K562 (cell line): ENCODE results near the gene FPR1. TPM values are rescaled to one million over a fixed set of nuclear protein-coding genes. Genes with fewer than 3 reads are reported as not detected.
A peak's percentile ranks its signal among the peaks of the same experiment; 100 is the strongest.

Experiments used
- ARID2 ChIP-seq: fragments of 450-650 bp; IDR thresholded peaks from 2 replicates; pipeline ENCODE4 v1.6.1; 2017; ENCODE audit warnings: antibody characterized with exemption, mild to moderate bottlenecking
- CGGBP1 ChIP-seq: fragments of 250-450 bp; sonication (Bioruptor Pico); IDR thresholded peaks from 2 replicates; pipeline ENCODE4 v1.9.0; 2021; ENCODE audit warnings: mild to moderate bottlenecking
- HNRNPLL ChIP-seq: fragments of 200-400 bp; formaldehyde crosslinking; IDR thresholded peaks from 2 replicates; pipeline ENCODE4 v1.6.1; 2017; ENCODE audit warnings: low read length, low read depth, mild to moderate bottlenecking; ENCODE audit not compliant: poor library complexity, severe bottlenecking
- STAT5A ChIP-seq: IDR thresholded peaks from 2 replicates; pipeline ENCODE4 v1.6.1; 2012; ENCODE audit warnings: low read length, inconsistent platforms, borderline replicate concordance
- TFE3 ChIP-seq: fragments of 450-650 bp; formaldehyde crosslinking; IDR thresholded peaks from 2 replicates; pipeline ENCODE4 v1.4.0; 2020; ENCODE audit warnings: mild to moderate bottlenecking, mixed read lengths
- THAP7 ChIP-seq: fragments of 250-450 bp; sonication (Bioruptor Pico); IDR thresholded peaks from 2 replicates; pipeline ENCODE4 v1.5.0; 2021
- USF2 ChIP-seq: sonication (generic); formaldehyde crosslinking; IDR thresholded peaks from 2 replicates; pipeline ENCODE4 v1.5.0; 2020; ENCODE audit warnings: missing genetic modification reagents
- ZNF23 ChIP-seq: fragments of 250-450 bp; sonication (Bioruptor Pico); IDR thresholded peaks from 2 replicates; pipeline ENCODE4 v1.4.0; 2020; ENCODE audit warnings: mild to moderate bottlenecking
- polyA plus RNA-seq, 8 experiments: library from polyadenylated mRNA; depleted of rRNA in 4 of 8; stranded (reverse) in 5 of 8; unstranded in 3 of 8; fragments of >200 nt; fragmentation: Nextera tagmentation in 2 of 8; fragmentation: Illumina TruSeq in 1 of 8; extraction: Ambion mirVana in 2 of 8; extraction: Trizol in 1 of 8; gene quantifications; 2 replicates each; pipeline versions ENCODE4 v1.2.1 to v1.2.3, GENCODE V29; 2011 to 2014; ENCODE audit warnings: inconsistent platforms in 1 of 8, missing spikeins in 1 of 8
- total RNA-seq, 7 experiments: library from RNA; depleted of rRNA in 6 of 7; stranded (reverse); fragments of >200 nt in 6 of 7; fragmentation: Illumina TruSeq in 2 of 7; extraction: Trizol in 2 of 7; gene quantifications; 2 replicates each; pipeline versions ENCODE4 v1.2.1 to v1.2.3, GENCODE V29; 2011 to 2021; ENCODE audit warnings: low replicate concordance in 1 of 7
- TF ChIP-seq, protein P1 (sequence below): fragments of 200-600 bp; sonication (generic); IDR thresholded peaks from one replicate; pipeline ENCODE4 v1.6.1; 2012; ENCODE audit warnings: mild to moderate bottlenecking, low read depth, low read length, inconsistent platforms
- TF ChIP-seq, protein P2 (sequence below): fragments of 450-650 bp; IDR thresholded peaks from 2 replicates; pipeline ENCODE4 v1.6.1; 2017; ENCODE audit warnings: mild to moderate bottlenecking, moderate library complexity
- TF ChIP-seq, protein P3 (sequence below): fragments of 250-450 bp; sonication (Bioruptor Pico); IDR thresholded peaks from 2 replicates; pipeline ENCODE4 v1.8.0; 2022; ENCODE audit warnings: moderate library complexity, mild to moderate bottlenecking, inconsistent platforms

The FPR1 gene
- total and polyA plus RNA-seq, 9 of the 15 experiments (the other 6 are each of a cell fraction or from before 2014, with no cell fraction given) = 0.06 to 0.25 (median 0.14) TPM; not detected in 4

DNA sequence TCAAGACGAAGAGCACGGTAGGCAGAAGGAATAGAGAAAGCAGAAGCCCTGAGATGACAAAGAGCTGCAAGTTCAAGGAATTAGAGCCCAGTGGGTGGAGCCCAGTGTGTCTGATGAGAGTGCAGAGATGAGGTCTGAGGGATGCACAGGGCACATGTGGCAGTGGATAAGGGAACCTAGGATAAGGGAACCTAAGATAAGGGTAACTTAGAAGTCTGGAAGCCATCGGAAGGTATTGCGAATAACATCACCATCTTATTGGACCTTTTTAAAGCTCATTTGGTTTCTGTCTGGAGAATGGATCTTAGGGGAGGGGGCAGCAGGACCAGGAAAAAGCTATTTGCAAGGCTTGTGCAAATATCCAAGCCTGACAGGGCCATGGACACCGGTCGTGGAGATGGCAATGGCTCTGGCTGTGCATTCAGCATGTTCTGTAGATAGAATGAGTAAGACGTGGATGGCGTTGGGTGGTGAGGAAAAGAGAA, 44.6 kb upstream of the FPR1 start (continued):
- TF ChIP-seq THAP7 (CRISPR knock-in tag) (no peak), HNRNPLL (no peak), USF2 (CRISPR knock-in tag) (no peak), ZNF23 (CRISPR knock-in tag) (no peak), TFE3 (no peak), ARID2 (no peak), STAT5A (peak; percentile 87), CGGBP1 (CRISPR knock-in tag) (no peak)
- TF ChIP-seq, protein P1, sequence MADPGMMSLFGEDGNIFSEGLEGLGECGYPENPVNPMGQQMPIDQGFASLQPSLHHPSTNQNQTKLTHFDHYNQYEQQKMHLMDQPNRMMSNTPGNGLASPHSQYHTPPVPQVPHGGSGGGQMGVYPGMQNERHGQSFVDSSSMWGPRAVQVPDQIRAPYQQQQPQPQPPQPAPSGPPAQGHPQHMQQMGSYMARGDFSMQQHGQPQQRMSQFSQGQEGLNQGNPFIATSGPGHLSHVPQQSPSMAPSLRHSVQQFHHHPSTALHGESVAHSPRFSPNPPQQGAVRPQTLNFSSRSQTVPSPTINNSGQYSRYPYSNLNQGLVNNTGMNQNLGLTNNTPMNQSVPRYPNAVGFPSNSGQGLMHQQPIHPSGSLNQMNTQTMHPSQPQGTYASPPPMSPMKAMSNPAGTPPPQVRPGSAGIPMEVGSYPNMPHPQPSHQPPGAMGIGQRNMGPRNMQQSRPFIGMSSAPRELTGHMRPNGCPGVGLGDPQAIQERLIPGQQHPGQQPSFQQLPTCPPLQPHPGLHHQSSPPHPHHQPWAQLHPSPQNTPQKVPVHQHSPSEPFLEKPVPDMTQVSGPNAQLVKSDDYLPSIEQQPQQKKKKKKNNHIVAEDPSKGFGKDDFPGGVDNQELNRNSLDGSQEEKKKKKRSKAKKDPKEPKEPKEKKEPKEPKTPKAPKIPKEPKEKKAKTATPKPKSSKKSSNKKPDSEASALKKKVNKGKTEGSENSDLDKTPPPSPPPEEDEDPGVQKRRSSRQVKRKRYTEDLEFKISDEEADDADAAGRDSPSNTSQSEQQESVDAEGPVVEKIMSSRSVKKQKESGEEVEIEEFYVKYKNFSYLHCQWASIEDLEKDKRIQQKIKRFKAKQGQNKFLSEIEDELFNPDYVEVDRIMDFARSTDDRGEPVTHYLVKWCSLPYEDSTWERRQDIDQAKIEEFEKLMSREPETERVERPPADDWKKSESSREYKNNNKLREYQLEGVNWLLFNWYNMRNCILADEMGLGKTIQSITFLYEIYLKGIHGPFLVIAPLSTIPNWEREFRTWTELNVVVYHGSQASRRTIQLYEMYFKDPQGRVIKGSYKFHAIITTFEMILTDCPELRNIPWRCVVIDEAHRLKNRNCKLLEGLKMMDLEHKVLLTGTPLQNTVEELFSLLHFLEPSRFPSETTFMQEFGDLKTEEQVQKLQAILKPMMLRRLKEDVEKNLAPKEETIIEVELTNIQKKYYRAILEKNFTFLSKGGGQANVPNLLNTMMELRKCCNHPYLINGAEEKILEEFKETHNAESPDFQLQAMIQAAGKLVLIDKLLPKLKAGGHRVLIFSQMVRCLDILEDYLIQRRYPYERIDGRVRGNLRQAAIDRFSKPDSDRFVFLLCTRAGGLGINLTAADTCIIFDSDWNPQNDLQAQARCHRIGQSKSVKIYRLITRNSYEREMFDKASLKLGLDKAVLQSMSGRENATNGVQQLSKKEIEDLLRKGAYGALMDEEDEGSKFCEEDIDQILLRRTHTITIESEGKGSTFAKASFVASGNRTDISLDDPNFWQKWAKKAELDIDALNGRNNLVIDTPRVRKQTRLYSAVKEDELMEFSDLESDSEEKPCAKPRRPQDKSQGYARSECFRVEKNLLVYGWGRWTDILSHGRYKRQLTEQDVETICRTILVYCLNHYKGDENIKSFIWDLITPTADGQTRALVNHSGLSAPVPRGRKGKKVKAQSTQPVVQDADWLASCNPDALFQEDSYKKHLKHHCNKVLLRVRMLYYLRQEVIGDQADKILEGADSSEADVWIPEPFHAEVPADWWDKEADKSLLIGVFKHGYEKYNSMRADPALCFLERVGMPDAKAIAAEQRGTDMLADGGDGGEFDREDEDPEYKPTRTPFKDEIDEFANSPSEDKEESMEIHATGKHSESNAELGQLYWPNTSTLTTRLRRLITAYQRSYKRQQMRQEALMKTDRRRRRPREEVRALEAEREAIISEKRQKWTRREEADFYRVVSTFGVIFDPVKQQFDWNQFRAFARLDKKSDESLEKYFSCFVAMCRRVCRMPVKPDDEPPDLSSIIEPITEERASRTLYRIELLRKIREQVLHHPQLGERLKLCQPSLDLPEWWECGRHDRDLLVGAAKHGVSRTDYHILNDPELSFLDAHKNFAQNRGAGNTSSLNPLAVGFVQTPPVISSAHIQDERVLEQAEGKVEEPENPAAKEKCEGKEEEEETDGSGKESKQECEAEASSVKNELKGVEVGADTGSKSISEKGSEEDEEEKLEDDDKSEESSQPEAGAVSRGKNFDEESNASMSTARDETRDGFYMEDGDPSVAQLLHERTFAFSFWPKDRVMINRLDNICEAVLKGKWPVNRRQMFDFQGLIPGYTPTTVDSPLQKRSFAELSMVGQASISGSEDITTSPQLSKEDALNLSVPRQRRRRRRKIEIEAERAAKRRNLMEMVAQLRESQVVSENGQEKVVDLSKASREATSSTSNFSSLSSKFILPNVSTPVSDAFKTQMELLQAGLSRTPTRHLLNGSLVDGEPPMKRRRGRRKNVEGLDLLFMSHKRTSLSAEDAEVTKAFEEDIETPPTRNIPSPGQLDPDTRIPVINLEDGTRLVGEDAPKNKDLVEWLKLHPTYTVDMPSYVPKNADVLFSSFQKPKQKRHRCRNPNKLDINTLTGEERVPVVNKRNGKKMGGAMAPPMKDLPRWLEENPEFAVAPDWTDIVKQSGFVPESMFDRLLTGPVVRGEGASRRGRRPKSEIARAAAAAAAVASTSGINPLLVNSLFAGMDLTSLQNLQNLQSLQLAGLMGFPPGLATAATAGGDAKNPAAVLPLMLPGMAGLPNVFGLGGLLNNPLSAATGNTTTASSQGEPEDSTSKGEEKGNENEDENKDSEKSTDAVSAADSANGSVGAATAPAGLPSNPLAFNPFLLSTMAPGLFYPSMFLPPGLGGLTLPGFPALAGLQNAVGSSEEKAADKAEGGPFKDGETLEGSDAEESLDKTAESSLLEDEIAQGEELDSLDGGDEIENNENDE = no peak
- TF ChIP-seq, protein P2, sequence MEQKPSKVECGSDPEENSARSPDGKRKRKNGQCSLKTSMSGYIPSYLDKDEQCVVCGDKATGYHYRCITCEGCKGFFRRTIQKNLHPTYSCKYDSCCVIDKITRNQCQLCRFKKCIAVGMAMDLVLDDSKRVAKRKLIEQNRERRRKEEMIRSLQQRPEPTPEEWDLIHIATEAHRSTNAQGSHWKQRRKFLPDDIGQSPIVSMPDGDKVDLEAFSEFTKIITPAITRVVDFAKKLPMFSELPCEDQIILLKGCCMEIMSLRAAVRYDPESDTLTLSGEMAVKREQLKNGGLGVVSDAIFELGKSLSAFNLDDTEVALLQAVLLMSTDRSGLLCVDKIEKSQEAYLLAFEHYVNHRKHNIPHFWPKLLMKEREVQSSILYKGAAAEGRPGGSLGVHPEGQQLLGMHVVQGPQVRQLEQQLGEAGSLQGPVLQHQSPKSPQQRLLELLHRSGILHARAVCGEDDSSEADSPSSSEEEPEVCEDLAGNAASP = no peak
- TF ChIP-seq, protein P3, sequence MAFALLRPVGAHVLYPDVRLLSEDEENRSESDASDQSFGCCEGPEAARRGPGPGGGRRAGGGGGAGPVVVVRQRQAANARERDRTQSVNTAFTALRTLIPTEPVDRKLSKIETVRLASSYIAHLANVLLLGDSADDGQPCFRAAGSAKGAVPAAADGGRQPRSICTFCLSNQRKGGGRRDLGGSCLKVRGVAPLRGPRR = no peak
